ENCODE results near the gene ADAM10. TPM values are rescaled to one million over a fixed set of nuclear protein-coding genes. Genes with fewer than 3 reads are reported as not detected.

ADAM10 gene
- polyA plus RNA-seq, 4 donors: 225 to 273 (median 240) TPM

DNA sequence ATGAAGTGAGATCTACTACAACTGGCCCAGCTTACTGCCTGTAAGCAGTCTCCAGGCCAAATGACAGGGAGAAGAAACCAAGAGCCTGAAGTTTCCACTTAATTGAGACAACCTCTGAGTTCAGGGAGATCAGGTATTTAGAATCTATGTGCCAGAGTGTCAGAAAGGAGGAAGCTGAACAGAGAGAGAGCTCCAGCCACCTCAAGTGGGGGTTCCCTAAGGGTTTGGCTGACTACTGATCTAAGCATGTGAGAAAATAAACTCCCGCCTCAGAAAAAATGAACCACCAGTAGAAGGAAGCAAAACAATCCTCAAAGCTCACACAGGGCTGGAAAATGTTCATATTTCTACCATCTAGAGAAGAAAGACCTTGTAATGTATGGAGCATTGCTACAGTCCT is 25.0 kb downstream of the ADAM10 start:
- DNase-seq (ENCODE audit: low read depth in 4 of 4, low spot score in 2 of 4): no peak

DNA sequence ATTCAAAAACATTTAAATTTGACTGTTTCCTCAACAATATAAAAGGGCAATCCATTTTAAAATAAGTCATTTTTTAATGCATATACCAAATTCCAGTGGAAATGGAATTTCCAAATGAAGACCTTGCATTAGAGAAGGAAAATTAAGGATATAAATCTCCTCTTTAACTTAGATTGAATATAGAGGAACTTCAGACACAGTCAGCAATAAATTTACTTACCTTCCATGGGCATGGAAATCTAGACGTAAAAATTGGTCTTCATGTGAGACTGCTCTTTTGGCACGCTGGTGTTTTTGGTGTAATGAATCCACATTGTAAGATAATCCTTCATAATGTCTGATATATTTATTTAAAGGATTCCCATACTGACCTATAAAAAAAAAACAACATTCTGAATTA is 32.1 kb downstream of the ADAM10 start:
- DNase-seq (ENCODE audit: low read depth in 4 of 4, low spot score in 2 of 4): no peak

DNA sequence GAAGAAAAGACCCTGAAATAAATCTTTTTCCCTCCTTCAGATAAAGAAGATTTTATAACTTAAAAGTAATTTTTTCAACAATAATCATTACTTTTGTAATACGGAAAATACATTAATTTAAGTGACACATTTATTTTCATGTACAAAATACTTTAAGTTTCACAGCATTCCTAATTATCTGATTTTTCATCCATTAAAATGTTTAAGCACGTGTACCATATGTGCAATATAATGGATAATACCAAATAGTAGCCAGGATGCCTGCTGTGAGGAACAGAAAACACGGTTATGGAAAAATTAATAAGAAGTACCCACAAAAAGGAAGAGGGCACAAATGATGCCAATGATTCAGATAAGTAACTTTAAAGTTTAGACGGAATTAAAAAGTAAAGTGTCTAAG is 33.5 kb downstream of the ADAM10 start:
- DNase-seq (ENCODE audit: low read depth in 4 of 4, low spot score in 2 of 4): no peak

- no peak for DNase-seq (ENCODE audit: low read depth in 4 of 4, low spot score in 2 of 4)
Observed at GRCh38 chr15:58715266-58715917, 34.1 kb downstream of the ADAM10 start.

GRCh38 chr15:58710701-58711100 is 38.8 kb downstream of the ADAM10 start:
- DNase-seq (ENCODE audit: low read depth in 4 of 4, low spot score in 2 of 4): no peak

DNA sequence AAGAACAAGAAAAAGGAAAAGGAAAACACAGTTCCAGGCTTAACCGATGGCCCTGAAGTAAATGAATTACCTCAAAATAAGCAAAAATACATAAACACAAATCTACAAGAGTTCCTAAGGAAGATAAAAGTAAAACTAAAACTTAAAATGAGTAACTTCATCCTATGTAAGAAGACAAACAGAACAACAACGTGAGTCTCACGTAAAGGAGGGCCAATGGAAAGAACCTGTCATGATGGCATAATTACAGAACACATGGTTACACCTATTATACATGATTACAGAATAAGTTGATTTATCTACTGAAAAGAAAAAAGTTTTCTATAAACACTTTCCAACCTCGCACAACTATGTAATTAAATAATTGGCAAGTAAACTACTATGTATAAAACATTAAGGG is 42.1 kb downstream of the ADAM10 start:
- DNase-seq (ENCODE audit: low read depth in 4 of 4, low spot score in 2 of 4): no peak

DNA sequence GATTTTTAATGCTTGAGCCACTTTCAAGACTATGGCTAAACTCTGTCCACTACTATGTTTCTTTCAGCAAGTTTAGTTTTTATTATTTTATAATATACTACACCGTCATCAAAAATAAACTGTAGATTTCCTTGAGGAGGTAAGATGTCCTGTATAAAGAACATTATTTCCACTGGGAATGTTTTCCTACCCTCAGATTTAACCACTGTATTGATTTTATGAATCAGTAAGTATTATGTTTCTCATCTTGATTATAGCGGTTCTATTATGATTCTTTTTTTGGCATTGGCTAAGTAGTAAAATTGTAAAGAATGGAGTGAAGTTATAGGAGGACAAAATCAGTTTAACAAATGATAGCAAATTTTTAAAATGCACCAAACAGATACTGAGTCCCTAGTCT is 44.4 kb downstream of the ADAM10 start:
- DNase-seq (ENCODE audit: low read depth in 4 of 4, low spot score in 2 of 4): no peak

GRCh38 chr15:58704155-58704865 is 45.2 kb downstream of the ADAM10 start:
- no peak for DNase-seq (ENCODE audit: low read depth in 4 of 4, low spot score in 2 of 4)

- no peak for DNase-seq (ENCODE audit: low read depth in 4 of 4, low spot score in 2 of 4)
Observed at GRCh38 chr15:58703610-58704009, 45.9 kb downstream of the ADAM10 start.

DNA sequence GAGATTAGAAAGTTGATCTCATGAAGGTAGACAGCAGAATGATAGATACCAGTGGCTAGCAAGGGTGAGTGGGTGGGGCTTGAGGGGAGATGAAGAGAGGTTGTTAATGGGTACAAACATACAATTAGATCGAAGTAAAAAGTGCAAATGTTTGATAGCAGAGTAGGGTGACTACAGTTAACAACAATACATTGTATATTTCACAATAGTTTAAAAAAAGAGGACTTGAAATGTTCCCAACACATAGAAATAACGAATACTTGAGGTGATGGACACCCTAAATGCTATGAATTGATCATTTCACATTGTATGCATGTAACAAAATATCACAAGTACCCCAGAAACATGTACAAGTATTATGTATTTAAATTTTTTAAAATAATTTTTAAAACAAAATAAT is 47.3 kb downstream of the ADAM10 start:
- no peak for DNase-seq (ENCODE audit: low read depth in 4 of 4, low spot score in 2 of 4)

DNA sequence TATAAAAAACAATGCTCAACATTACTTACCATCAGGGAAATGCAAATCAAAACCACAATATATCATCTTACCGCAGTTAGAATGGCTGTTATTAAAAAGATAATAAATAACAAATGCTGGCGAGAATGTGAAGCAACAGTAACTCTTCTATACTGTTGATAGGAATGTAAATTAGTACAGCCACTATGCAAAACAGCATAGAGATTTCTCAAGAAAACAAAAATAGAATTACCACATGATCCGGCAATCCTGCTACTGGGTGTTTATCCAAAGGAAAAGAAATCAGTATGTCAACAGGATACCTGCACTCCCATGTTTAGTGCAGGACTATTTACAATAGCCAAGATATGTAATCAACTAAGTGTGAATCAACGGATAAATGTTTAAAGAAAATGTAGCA is 48.1 kb downstream of the ADAM10 start:
- DNase-seq (ENCODE audit: low read depth in 4 of 4, low spot score in 2 of 4): no peak

- DNase-seq (ENCODE audit: low read depth in 4 of 4, low spot score in 2 of 4): no peak
Observed at GRCh38 chr15:58699769-58700168, 49.7 kb downstream of the ADAM10 start.

GRCh38 chr15:58698887-58699641 is 50.4 kb downstream of the ADAM10 start:
- DNase-seq (ENCODE audit: low read depth in 4 of 4, low spot score in 2 of 4): no peak

GRCh38 chr15:58697220-58697619 is 52.3 kb downstream of the ADAM10 start:
- DNase-seq (ENCODE audit: low read depth in 4 of 4, low spot score in 2 of 4): no peak

DNA sequence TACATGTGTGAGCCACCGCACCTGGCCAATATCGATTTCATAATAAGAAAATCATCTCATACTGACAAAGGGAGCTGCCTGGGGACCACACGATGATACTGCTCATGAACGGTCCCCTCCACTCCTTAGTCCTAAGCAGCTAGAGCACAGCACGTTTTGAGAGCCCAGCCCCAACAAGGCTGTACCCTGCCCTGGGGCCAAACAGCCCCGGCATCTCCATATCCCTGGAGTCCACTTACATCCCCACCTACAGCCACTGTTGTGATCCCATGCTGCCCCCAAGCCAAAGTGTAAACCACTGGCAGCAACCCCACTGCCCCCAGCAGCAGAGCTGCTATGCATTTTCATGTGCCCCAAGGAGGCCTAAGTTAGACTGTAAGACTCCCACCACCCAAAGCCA is 52.8 kb downstream of the ADAM10 start:
- no peak for DNase-seq (ENCODE audit: low read depth in 4 of 4, low spot score in 2 of 4)

DNA sequence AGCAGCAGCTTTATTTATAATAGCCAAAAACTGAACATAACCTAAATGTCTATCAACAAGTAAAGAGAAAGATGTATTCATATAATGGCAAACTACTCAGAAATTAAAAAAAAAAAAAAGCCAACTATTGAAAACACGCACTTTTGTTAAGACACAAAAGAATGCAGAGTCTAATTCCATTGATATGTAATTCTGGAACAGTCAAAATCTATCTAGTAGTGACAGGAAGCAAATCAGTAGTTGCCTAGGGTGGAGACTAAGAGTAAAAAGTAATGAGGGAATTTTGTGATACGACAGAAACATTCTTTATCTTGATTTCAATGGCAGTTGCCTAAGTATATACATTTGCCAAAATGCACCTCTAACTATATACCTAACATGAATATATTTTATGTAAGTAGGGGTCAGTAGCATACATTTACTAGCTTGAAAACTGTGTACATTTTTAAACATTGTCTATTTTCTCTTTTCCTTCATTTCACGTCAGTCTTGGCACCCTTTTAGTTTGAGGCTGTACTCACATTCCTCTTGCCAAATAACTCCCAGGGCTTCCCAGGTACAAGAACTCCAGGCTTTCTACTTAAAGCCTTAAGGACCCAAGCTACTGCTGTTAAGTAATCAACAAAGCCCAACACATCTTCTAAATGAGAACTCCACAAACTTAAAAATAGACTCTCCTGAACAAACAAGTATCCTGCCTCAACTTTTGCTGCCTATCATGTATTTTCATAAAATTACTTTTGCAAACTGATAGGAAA is 54.7 kb downstream of the ADAM10 start:
- DNase-seq (ENCODE audit: low read depth in 4 of 4, low spot score in 2 of 4): no peak

GRCh38 chr15:58690703-58691102 is 58.8 kb downstream of the ADAM10 start:
- no peak for DNase-seq (ENCODE audit: low read depth in 4 of 4, low spot score in 2 of 4)

GRCh38 chr15:58689646-58690045 is 59.9 kb downstream of the ADAM10 start:
- no peak for DNase-seq (ENCODE audit: low read depth in 4 of 4, low spot score in 2 of 4)

DNA sequence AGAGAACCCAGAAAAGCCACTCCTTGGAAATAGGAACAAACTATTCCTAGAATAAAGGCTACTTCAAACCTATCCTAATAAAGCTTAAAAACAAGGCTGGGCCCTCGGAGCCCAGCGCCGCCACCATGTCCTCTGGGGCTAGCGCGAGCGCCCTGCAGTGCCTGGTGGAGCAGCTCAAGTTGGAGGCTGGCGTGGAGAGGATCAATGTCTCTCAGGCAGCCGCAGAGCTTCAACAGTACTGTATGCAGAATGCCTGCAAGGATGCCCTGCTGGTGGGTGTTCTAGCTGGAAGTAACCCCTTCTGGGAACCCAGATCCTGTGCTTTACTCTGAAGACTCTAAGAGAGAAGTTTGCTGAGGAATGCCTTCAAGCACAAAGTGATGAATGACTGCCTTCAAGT is 63.2 kb downstream of the ADAM10 start:
- DNase-seq (ENCODE audit: low read depth in 4 of 4, low spot score in 2 of 4): no peak

DNA sequence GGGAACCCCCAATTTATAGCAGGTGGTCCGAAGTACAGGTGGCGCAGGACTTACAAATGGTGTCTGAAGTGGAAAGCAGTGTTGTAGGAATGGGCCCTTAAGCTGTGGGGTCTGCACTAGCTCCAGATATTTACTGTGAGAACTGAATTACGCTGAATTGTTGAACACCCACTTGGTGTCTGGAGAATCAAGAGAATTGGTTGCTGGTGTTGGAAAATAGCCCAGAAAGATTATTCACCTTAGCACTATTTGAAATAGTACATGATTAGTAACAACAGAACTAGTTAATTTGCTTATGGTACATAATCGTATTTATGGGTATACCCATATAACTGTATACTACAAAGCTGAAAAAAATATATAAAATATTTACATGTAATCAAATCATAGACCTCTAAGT is 64.8 kb downstream of the ADAM10 start:
- no peak for DNase-seq (ENCODE audit: low read depth in 4 of 4, low spot score in 2 of 4)
